GM18526 (cell line): ENCODE data around the gene ITPK1.
A peak's percentile ranks its signal among the peaks of the same experiment; 100 is the strongest.

ENCODE experiments used
- POLR2A ChIP-seq: IDR thresholded peaks from 3 replicates; pipeline ENCODE4 v1.6.1; 2011; ENCODE audit not compliant: insufficient read length; ENCODE audit errors: extremely low read depth

Gene ITPK1

DNA sequence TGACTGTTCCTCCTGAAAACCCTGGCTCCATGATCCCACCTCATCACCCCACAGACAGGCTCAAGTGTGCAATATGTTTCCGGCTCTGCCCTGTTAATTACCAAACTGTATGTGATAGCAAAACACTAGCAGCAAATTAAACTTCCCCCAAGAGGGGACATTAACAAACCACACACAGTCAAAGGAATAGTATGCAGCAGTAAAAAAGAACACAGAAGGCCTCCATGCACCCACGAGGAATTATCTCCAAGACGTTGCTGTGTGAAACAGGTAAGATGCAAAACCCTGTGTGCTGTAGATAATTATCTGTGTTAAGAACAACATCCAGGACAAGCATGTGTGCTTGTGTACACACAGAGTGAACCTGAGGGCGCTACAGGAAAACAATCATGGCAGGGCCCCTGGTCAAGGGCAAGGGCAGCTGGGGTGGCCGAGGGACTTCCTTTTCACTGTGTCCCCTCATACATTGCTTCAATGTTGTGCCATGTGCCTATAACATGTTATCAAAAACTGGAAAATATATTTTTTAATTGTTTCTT is 35.8 kb downstream of the ITPK1 start:
- TF ChIP-seq POLR2A = no peak

DNA sequence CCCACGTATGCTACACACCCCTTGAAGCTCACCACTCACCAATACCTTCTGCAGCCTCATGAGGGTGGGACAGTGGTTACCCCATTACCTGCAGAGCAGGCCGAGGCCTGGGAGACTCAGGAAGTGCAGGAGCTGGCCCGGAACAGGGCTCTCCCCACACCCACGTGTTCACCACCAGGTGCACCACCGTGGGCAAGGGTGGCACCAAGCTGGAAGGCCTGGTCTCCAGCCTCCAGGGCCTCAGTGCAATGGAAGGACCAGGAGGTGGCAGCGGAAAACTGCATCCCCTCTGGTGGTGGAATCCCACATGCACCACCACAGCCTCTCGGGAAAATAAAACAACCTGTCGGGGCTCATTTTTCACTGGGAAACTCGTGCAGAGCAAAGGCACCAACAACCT is 36.4 kb downstream of the ITPK1 start:
- TF ChIP-seq POLR2A = no peak

GRCh38 chr14:93078870-93079269 is 36.9 kb downstream of the ITPK1 start:
- TF ChIP-seq POLR2A = no peak

DNA sequence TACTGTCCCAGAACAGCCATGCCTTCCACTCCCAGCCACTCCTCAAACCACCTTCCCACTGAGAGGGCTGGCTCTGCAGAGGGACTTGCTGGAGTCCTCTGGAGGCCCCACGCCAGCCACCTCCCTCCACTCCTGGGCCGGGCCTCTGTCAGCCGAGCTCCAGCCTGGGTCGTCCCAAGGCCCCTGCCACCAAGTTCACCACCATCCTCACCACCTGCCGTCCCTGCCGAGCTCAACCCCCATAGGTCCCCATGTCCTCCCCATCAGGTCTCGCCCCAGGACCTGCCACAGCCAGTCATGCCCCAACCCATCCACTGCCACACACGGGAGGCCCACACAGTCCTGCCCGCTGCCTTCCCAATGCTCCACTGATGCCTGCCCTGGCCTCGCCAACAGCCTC is 39.0 kb downstream of the ITPK1 start:
- no peak for TF ChIP-seq POLR2A

DNA sequence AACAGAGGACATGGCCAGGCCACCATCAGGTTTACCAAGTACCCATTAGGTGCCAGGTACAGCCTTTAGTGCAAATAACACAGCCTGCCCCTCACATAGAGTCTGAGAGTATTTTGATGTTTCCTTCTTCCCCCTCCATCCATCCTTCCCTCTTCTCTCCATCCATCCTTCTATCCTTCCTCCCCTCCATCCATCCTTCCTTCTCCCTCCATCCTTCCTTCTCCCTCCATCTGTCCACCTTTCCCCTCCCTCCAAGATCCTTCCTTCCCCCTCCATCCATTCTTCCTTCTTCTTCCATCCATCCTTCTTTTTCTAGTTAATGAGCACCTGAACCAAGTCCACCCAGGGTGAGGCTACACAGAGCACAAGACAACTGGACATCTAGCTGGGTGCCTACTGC is 39.8 kb downstream of the ITPK1 start:
- TF ChIP-seq POLR2A = no peak

GRCh38 chr14:93073910-93074769 is 41.6 kb downstream of the ITPK1 start:
- TF ChIP-seq POLR2A = peak; percentile 25

DNA sequence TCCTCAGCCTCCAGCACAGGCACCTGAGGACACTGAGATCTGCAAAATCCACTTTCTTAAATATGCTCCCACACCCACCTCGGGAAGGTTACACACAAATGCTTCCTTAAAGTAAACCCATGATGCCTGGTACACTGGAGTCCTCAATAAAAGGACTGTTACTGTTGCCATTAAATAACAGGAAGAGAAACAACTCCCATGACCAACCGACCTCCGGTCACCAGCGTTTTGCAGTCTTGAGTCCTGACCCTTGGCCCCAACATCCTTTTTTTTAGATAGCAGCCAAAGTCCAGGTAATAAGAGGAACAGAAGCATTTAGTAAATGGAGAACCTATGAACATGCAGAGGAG is 42.4 kb downstream of the ITPK1 start:
- no peak for TF ChIP-seq POLR2A

- TF ChIP-seq POLR2A = no peak
Observed at GRCh38 chr14:93072659-93073357, 42.9 kb downstream of the ITPK1 start.

DNA sequence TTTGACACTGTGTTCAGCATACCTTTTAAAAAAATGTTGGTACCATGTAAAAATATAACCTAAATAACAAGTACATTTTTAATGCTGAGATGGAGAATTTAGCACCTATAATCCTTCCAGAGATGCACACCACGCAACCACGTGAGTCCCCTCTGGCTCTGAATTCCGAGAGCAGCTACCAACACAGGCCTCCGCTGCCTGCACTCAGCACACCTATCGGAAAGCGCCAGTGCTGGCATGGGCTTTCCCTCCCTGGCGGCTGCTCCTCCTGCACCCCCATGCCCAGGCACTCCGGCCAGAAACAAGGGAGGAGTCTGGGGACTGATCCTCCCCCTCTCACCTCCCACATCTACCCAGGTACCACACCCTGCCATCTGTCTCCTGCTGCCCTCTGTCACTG is 47.0 kb downstream of the ITPK1 start:
- no peak for TF ChIP-seq POLR2A

GRCh38 chr14:93067088-93067487 is 48.6 kb downstream of the ITPK1 start:
- no peak for TF ChIP-seq POLR2A

DNA sequence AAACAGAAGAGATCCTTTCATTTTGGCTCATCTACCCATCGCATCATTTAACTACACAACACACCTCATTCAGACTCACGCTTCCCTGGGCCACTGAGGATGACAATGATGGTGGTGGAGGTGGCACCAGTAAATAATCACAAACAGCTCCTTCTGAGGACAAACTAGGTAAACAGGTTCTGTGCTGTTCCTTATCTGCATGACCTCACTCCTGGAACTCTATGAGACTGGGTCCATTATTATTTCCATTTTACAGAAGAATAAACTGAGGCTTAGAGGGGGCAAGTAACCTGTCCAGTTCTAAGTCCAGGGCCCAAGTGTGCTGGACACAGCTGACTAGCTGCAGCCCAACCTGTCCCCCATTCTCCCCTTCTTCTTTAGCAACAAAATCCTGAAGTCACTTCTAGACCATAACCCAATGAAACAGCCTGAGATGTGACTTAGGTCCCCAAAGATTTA is 50.4 kb downstream of the ITPK1 start:
- TF ChIP-seq POLR2A = no peak

DNA sequence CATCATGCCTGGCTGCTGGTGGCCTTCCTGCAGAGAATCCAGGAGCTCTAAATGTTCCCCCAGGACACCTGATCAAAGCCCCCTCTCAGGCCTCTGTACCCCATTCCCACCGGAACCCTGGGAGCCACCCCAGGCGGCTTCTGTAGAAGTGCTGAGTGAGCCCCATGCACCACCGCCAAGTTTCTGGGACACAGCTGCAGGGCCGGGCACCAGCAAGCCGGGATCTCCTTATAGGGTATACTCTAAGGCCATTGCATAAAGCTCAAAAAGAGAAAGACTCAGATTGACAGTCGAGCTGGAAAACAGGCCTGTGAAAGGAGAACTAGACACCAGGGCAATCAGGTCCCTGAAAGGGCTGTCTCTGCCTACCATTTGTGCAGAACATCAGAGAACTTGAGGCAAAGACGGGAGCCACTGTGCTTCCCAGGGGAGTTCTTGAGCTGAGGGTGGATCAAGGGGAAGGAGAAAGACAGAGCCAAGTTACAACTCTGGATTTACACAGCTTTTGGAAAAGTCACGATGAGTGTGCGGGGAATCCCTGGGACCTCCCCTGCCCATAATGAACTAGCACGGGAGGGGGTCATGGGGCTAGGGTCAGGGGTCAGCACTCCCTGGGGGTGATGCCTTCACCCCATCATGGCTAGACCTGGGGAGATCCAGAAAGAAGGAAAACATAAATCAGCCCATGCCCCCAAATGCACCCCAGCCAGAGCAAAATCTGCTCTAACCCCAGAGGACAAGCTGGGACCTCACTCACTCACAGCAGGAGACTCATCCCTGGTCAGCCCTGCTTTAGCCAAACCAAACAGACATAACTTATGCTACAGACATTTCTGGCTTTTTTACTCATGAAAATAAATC is 51.1 kb downstream of the ITPK1 start:
- no peak for TF ChIP-seq POLR2A

GRCh38 chr14:93063393-93063792 is 52.3 kb downstream of the ITPK1 start:
- no peak for TF ChIP-seq POLR2A

- no peak for TF ChIP-seq POLR2A
Observed at GRCh38 chr14:93062890-93063289, 52.8 kb downstream of the ITPK1 start.

- no peak for TF ChIP-seq POLR2A
Observed at GRCh38 chr14:93061380-93062012, 54.2 kb downstream of the ITPK1 start.

GRCh38 chr14:93060841-93061240 is 54.9 kb downstream of the ITPK1 start:
- TF ChIP-seq POLR2A = no peak
